HCT116 (cell line): ENCODE data around the gene GRIN3A. TPM values are rescaled to one million over a fixed set of nuclear protein-coding genes. Genes with fewer than 3 reads are reported as not detected.

Experiments
- ATAC-seq: fragments of 200-7000 bp; cut with Tn5 transposase; 2 replicates; pipeline ENCODE4 v1.9.1; 2020; ENCODE audit warnings: mild to moderate bottlenecking, moderate library complexity
- BruUV-seq: library from RNA; stranded (reverse); fragments of 400-500 nt; replicated peaks from 2 replicates; lab custom pipeline; 2021; lab: Mats Ljungman, UMichigan
- CTCF ChIA-PET: fragments of 300-600 bp; sonication (Branson Sonifier 250); formaldehyde crosslinking; loops from one replicate; lab custom pipeline; 2021; ENCODE audit warnings: antibody characterized with exemption; lab: Charles Lee
- POLR2A ChIA-PET: fragments of 300-600, 350-600 bp; sonication (Branson Sonifier 250); formaldehyde crosslinking; loops from one replicate; lab custom pipeline; 2021; ENCODE audit warnings: antibody characterized with exemption; lab: Charles Lee
- RAD21 ChIA-PET, 2 experiments: fragments of 300-600 bp; sonication (Branson Sonifier 250); formaldehyde crosslinking; loops; one replicate each; lab custom pipeline; 2023; ENCODE audit warnings: low total read pairs in 2 of 2; ENCODE audit not compliant: uncharacterized antibody in 2 of 2, unreplicated experiment in 2 of 2, low non-redundant PET in 1 of 2; lab: Charles Lee
- DNase-seq: peaks from one replicate; pipeline ENCODE4 v3.0.0-alpha.2; 2010; ENCODE audit warnings: low read depth, low spot score
- H2AFZ ChIP-seq: fragments of 200-600 bp; shearing (Covaris generic), sonication (generic); 2 replicates; pipeline ENCODE4 v1.6.1; 2017; ENCODE audit warnings: low read depth, mixed run types, mixed read lengths, antibody characterized with exemption, low read length; ENCODE audit not compliant: poor library complexity, severe bottlenecking
- H3K27ac ChIP-seq: 2 replicates; pipeline ENCODE4 v1.5.1; 2012; ENCODE audit warnings: low read depth, low read length
- H3K27me3 ChIP-seq: fragments of 200-600 bp; sonication (generic); 2 replicates; pipeline ENCODE4 v1.6.1; 2016; ENCODE audit warnings: mixed run types, low read length, mixed read lengths; ENCODE audit not compliant: insufficient read depth
- H3K36me3 ChIP-seq, 2 experiments: fragments of 200-500 bp in 1 of 2; fragments of 200-600 bp in 1 of 2; sonication (Bioruptor generic) in 1 of 2; sonication (generic) in 1 of 2; 2 replicates each; pipeline versions ENCODE4 v1.5.1 to v1.6.1; 2014 to 2016; ENCODE audit warnings: low read length in 2 of 2, inconsistent platforms in 1 of 2, mixed read lengths in 1 of 2, mixed run types in 1 of 2; ENCODE audit not compliant: insufficient read depth in 2 of 2, control insufficient read depth in 1 of 2
- H3K4me1 ChIP-seq, 2 experiments: fragments of 200-600 bp in 1 of 2; sonication (generic) in 1 of 2; 2 replicates each; pipeline versions ENCODE4 v1.5.1 to v1.6.1; 2012 to 2017; ENCODE audit warnings: low read length in 2 of 2, inconsistent platforms in 1 of 2, mild to moderate bottlenecking in 1 of 2, mixed read lengths in 1 of 2, mixed run types in 1 of 2, moderate library complexity in 1 of 2; ENCODE audit not compliant: insufficient read depth in 2 of 2, control insufficient read depth in 1 of 2
- H3K4me2 ChIP-seq: fragments of 200-600 bp; sonication (generic); 2 replicates; pipeline ENCODE4 v1.6.1; 2017; ENCODE audit warnings: mixed run types, low read length, mixed read lengths
- H3K4me3 ChIP-seq, 2 experiments: fragments of 200-600 bp in 1 of 2; sonication (generic) in 1 of 2; replicated peaks in 1 of 2; 2 replicates each; pipeline ENCODE4 v1.5.1; 2011 to 2016; ENCODE audit warnings: low read length in 2 of 2, control low read depth in 1 of 2, low read depth in 1 of 2, mild to moderate bottlenecking in 1 of 2, mixed read lengths in 1 of 2, mixed run types in 1 of 2
- H3K79me2 ChIP-seq: fragments of 200-600 bp; sonication (generic); 2 replicates; pipeline ENCODE4 v1.6.1; 2017; ENCODE audit warnings: mild to moderate bottlenecking, mixed run types, low read length, moderate library complexity, mixed read lengths; ENCODE audit not compliant: insufficient read depth
- H3K9ac ChIP-seq: fragments of 200-600 bp; sonication (generic); 2 replicates; pipeline ENCODE4 v1.6.1; 2016; ENCODE audit warnings: low read length, mixed read lengths
- H3K9me2 ChIP-seq: fragments of 200-600 bp; sonication (generic), shearing (Covaris generic); 2 replicates; pipeline ENCODE4 v1.6.1; 2017; ENCODE audit warnings: mixed run types, mild to moderate bottlenecking, moderate library complexity; ENCODE audit not compliant: insufficient read depth
- H3K9me3 ChIP-seq, 2 experiments: fragments of 200-500 bp in 1 of 2; fragments of 200-600 bp in 1 of 2; sonication (Bioruptor generic) in 1 of 2; sonication (generic) in 1 of 2; 2 replicates each; pipeline ENCODE4 v1.6.1; 2014 to 2017; ENCODE audit warnings: low read length in 2 of 2, mixed read lengths in 2 of 2, inconsistent platforms in 1 of 2, low read depth in 1 of 2, mild to moderate bottlenecking in 1 of 2, mixed run types in 1 of 2, moderate library complexity in 1 of 2; ENCODE audit not compliant: control insufficient read depth in 1 of 2, insufficient read depth in 1 of 2
- H4K20me1 ChIP-seq: fragments of 200-600 bp; sonication (generic), shearing (Covaris generic); 2 replicates; pipeline ENCODE4 v1.6.1; 2017; ENCODE audit warnings: mixed run types, mild to moderate bottlenecking, moderate library complexity; ENCODE audit not compliant: insufficient read depth
- ATF3 ChIP-seq: IDR thresholded peaks from 2 replicates; pipeline ENCODE4 v1.6.1; 2012
- CBX3 ChIP-seq: IDR thresholded peaks from 2 replicates; pipeline ENCODE4 v1.6.1; 2012; ENCODE audit warnings: low read depth
- CEBPB ChIP-seq: IDR thresholded peaks from 2 replicates; pipeline ENCODE4 v1.6.1; 2012; ENCODE audit warnings: low read depth
- EGR1 ChIP-seq: IDR thresholded peaks from 2 replicates; pipeline ENCODE4 v1.6.1; 2012; ENCODE audit warnings: low read depth
- EZH2 ChIP-seq: fragments of 200-600 bp; sonication (generic); IDR thresholded peaks from 2 replicates; pipeline ENCODE4 v1.6.1; 2017; ENCODE audit warnings: antibody characterized with exemption, mixed run types
- EZH2phosphoT487 ChIP-seq: fragments of 200-600 bp; IDR thresholded peaks from 2 replicates; pipeline ENCODE4 v1.6.1; 2018; ENCODE audit warnings: antibody characterized with exemption, borderline replicate concordance
- FOSL1 ChIP-seq: IDR thresholded peaks from 2 replicates; pipeline ENCODE4 v1.6.1; 2012; ENCODE audit warnings: low read depth
- POLR2A ChIP-seq: IDR thresholded peaks from 2 replicates; pipeline ENCODE4 v1.7.0; 2011; ENCODE audit warnings: borderline replicate concordance; ENCODE audit not compliant: insufficient read depth, insufficient read length; ENCODE audit errors: extremely low read depth
- RAD21 ChIP-seq: IDR thresholded peaks from 2 replicates; pipeline ENCODE4 v1.6.1; 2012; ENCODE audit warnings: low read depth, mild to moderate bottlenecking
- SIN3A ChIP-seq: IDR thresholded peaks from 2 replicates; pipeline ENCODE4 v1.6.1; 2012; ENCODE audit warnings: low read depth
- SP1 ChIP-seq: IDR thresholded peaks from 2 replicates; pipeline ENCODE4 v1.6.1; 2012; ENCODE audit warnings: low read depth
- SRF ChIP-seq: IDR thresholded peaks from 2 replicates; pipeline ENCODE4 v1.6.1; 2012; ENCODE audit warnings: low read depth
- TCF7L2 ChIP-seq: IDR thresholded peaks from 2 replicates; pipeline ENCODE4 v1.7.0; 2011; ENCODE audit warnings: borderline replicate concordance, inconsistent platforms; ENCODE audit not compliant: insufficient read depth, insufficient read length; ENCODE audit errors: extremely low read depth
- ZFX ChIP-seq: fragments of 450-650 bp; IDR thresholded peaks from 2 replicates; pipeline ENCODE4 v1.6.1; 2017
- ZNF274 ChIP-seq: fragments of 200-500 bp; sonication (Bioruptor generic); IDR thresholded peaks from 2 replicates; pipeline ENCODE4 v1.6.1; 2014; ENCODE audit warnings: mild to moderate bottlenecking, low read depth, low read length, inconsistent platforms
- intact Hi-C: fragments of 100-400 bp; cut with micrococcal nuclease; formaldehyde crosslinking; loops from 2 replicates; pipeline ENCODE4 v1.10.0; 2022
- total RNA-seq: library from RNA; stranded (reverse); gene quantifications from one replicate; pipeline ENCODE4 v1.2.1, GENCODE V29; 2021; ENCODE audit not compliant: unreplicated experiment
- TF ChIP-seq, protein P1 (sequence below): IDR thresholded peaks from 2 replicates; pipeline ENCODE4 v1.6.1; 2012; ENCODE audit warnings: low read depth
- TF ChIP-seq, protein P2 (sequence below): IDR thresholded peaks from 2 replicates; pipeline ENCODE4 v1.6.1; 2011; ENCODE audit warnings: mild to moderate bottlenecking, low read length, moderate library complexity; ENCODE audit not compliant: insufficient replicate concordance; ENCODE audit errors: extremely low read depth

Gene GRIN3A
- total RNA-seq, 1 experiment from 2014 or later = not detected

DNA sequence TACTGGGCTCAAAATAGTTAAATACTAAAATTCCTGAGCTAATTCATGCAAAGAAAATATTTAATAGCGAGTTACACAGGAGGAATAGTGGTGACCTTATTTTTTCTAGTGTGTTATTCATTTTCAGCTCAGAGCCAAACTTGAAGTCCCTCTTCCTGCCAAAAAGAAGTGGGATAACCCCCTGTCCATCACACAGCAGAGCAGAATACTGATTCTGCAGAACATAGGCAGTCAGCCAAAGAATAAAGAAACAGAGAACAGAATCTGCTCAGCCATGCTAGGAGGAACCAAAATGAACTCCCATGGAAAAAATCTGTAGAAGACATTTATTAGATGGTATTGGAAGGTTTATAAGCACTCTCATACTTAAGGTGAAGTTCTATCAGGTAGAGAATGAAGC, 49.4 kb upstream of the GRIN3A start:
- intact Hi-C loops = no loop called here
- ChIA-PET POLR2A (no interaction called here), RAD21 (no interaction called here), CTCF (no interaction called here)
- Histone ChIP-seq H3K27ac (no peak overlapping the region), H3K79me2 (no peaks in the 10 kb centered on the region), H3K9ac (no peak overlapping the region), H2AFZ (no peak overlapping the region), H3K4me2 (no peak overlapping the region), H4K20me1 (no peaks in the 10 kb centered on the region), H3K4me3 (no peak overlapping the region), H3K9me3 (no peaks in the 10 kb centered on the region), H3K9me2 (no peaks in the 10 kb centered on the region), H3K27me3 (no peaks in the 10 kb centered on the region), H3K4me1 (no peaks in the 10 kb centered on the region), H3K36me3 (no peaks in the 10 kb centered on the region)
- no peak for DNase-seq
- TF ChIP-seq SRF (no peak), ATF3 (no peak), SP1 (no peak), EZH2phosphoT487 (no peak), ZNF274 (no peak), CEBPB (no peak), FOSL1 (no peak), EGR1 (no peak), EZH2 (no peak), POLR2A (no peak), TCF7L2 (no peak), SIN3A (no peak), ZFX (no peak), CBX3 (no peak), RAD21 (no peak)
- TF ChIP-seq, protein P1, sequence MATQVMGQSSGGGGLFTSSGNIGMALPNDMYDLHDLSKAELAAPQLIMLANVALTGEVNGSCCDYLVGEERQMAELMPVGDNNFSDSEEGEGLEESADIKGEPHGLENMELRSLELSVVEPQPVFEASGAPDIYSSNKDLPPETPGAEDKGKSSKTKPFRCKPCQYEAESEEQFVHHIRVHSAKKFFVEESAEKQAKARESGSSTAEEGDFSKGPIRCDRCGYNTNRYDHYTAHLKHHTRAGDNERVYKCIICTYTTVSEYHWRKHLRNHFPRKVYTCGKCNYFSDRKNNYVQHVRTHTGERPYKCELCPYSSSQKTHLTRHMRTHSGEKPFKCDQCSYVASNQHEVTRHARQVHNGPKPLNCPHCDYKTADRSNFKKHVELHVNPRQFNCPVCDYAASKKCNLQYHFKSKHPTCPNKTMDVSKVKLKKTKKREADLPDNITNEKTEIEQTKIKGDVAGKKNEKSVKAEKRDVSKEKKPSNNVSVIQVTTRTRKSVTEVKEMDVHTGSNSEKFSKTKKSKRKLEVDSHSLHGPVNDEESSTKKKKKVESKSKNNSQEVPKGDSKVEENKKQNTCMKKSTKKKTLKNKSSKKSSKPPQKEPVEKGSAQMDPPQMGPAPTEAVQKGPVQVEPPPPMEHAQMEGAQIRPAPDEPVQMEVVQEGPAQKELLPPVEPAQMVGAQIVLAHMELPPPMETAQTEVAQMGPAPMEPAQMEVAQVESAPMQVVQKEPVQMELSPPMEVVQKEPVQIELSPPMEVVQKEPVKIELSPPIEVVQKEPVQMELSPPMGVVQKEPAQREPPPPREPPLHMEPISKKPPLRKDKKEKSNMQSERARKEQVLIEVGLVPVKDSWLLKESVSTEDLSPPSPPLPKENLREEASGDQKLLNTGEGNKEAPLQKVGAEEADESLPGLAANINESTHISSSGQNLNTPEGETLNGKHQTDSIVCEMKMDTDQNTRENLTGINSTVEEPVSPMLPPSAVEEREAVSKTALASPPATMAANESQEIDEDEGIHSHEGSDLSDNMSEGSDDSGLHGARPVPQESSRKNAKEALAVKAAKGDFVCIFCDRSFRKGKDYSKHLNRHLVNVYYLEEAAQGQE = no peak
- TF ChIP-seq, protein P2, sequence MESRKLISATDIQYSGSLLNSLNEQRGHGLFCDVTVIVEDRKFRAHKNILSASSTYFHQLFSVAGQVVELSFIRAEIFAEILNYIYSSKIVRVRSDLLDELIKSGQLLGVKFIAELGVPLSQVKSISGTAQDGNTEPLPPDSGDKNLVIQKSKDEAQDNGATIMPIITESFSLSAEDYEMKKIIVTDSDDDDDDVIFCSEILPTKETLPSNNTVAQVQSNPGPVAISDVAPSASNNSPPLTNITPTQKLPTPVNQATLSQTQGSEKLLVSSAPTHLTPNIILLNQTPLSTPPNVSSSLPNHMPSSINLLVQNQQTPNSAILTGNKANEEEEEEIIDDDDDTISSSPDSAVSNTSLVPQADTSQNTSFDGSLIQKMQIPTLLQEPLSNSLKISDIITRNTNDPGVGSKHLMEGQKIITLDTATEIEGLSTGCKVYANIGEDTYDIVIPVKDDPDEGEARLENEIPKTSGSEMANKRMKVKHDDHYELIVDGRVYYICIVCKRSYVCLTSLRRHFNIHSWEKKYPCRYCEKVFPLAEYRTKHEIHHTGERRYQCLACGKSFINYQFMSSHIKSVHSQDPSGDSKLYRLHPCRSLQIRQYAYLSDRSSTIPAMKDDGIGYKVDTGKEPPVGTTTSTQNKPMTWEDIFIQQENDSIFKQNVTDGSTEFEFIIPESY = no peak
- ATAC-seq = no peak
- no TSS peak for BruUV-seq
